ENCODE data around the gene TYW1.
"Not testable (repeated sequence)": the region's sequence is repeated elsewhere in the genome, so short reads cannot be mapped to it uniquely, and the experiment has no call there.

TYW1 gene

DNA sequence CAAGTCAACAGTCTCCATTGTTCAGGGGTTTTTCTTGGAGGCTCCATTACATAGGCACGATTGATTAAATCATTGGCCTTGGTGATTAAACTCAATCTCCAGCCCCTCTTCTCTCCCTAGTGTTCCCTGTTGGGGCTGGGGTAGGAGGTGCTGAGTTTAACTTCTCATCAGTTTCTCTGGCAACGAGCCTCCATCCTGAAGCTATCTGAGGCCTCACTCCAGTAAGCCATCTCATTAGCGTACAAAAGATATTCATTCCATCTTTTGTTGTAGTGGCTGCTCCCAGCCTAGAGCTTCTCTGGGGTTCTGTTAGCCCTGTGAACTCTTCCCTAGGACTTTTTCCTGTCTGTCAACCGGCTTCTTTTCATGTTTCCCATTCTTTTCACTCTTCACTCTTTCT lies 11.6 kb downstream of the TYW1 start:
- no peak overlapping the region for H3K4me3 ChIP-seq (ENCODE audit: insufficient read depth, low read length, poor library complexity, severe bottlenecking)
- no peak overlapping the region for H3K4me2 ChIP-seq (ENCODE audit: low read depth, low read length, poor library complexity, severe bottlenecking)
- no peaks in the 10 kb centered on the region for H4K20me1 ChIP-seq (ENCODE audit: low read depth, low read length)
- no peak overlapping the region for H2AFZ ChIP-seq (ENCODE audit: low read depth, low read length, severe bottlenecking)
- peaks cover 12% of the 10 kb centered on the region for H3K79me2 ChIP-seq (ENCODE audit: insufficient read depth, low read length)
- TF ChIP-seq EZH2phosphoT487 (conservative IDR thresholded peaks at IDR 0.05; ENCODE audit: low read length): no peak
- no peak for TF ChIP-seq CTCF (IDR thresholded peaks at IDR 0.05; ENCODE audit: insufficient read depth, low read length, poor library complexity, severe bottlenecking)
- no peaks in the 10 kb centered on the region for H3K27me3 ChIP-seq (ENCODE audit: low read length)
- no peaks in the 10 kb centered on the region for H3K9me3 ChIP-seq (ENCODE audit: insufficient read depth, low read length)
- no peaks in the 10 kb centered on the region for H3F3A ChIP-seq (ENCODE audit: insufficient read depth)
- no peak overlapping the region for H3K27ac ChIP-seq (ENCODE audit: low read depth, low read length)
- no peaks in the 10 kb centered on the region for H3K36me3 ChIP-seq (ENCODE audit: low read length)
- no peaks in the 10 kb centered on the region for H3K9me2 ChIP-seq (replicated peaks; ENCODE audit: insufficient read depth, low read length)
- no peak overlapping the region for H3K9ac ChIP-seq (ENCODE audit: low read length)

DNA sequence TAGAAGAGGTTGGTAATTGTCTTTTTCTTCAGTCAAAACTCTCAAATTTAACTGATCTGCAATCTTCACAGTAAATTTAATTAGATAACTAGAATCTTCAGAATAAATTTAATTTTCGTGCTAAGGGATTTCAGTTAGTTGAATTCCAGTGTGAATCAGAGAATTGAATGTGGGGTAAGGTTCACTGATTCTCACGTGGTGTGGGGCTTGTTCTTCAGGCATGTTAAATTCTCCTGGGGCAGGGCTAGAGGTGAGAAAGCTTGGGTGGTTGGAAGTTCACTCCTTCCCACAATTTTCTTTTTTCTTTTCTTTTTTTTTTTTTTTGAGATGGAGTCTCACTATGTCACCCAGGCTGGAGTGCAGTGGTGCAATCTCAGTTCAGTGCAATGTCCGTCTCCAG lies 13.0 kb downstream of the TYW1 start:
- H3K9ac ChIP-seq (ENCODE audit: low read length); H3K9me2 ChIP-seq (replicated peaks; ENCODE audit: insufficient read depth, low read length); H3K27ac ChIP-seq (ENCODE audit: low read depth, low read length); H4K20me1 ChIP-seq (ENCODE audit: low read depth, low read length); H2AFZ ChIP-seq (ENCODE audit: low read depth, low read length, severe bottlenecking); H3K9me3 ChIP-seq (ENCODE audit: insufficient read depth, low read length); H3K4me2 ChIP-seq (ENCODE audit: low read depth, low read length, poor library complexity, severe bottlenecking); H3K36me3 ChIP-seq (ENCODE audit: low read length); H3F3A ChIP-seq (ENCODE audit: insufficient read depth); H3K27me3 ChIP-seq (ENCODE audit: low read length); H3K4me3 ChIP-seq (ENCODE audit: insufficient read depth, low read length, poor library complexity, severe bottlenecking); H3K79me2 ChIP-seq (ENCODE audit: insufficient read depth, low read length): not testable (repeated sequence)

GRCh38 chr7:67014076-67014622 lies 17.5 kb downstream of the TYW1 start:
- H3K9me2 ChIP-seq (replicated peaks; ENCODE audit: insufficient read depth, low read length); H3K27ac ChIP-seq (ENCODE audit: low read depth, low read length); H3K4me3 ChIP-seq (ENCODE audit: insufficient read depth, low read length, poor library complexity, severe bottlenecking); H3K9me3 ChIP-seq (ENCODE audit: insufficient read depth, low read length); H3F3A ChIP-seq (ENCODE audit: insufficient read depth); H3K27me3 ChIP-seq (ENCODE audit: low read length); H2AFZ ChIP-seq (ENCODE audit: low read depth, low read length, severe bottlenecking); H4K20me1 ChIP-seq (ENCODE audit: low read depth, low read length); H3K36me3 ChIP-seq (ENCODE audit: low read length); H3K9ac ChIP-seq (ENCODE audit: low read length); H3K4me2 ChIP-seq (ENCODE audit: low read depth, low read length, poor library complexity, severe bottlenecking); H3K79me2 ChIP-seq (ENCODE audit: insufficient read depth, low read length): not testable (repeated sequence)

- H3K79me2 ChIP-seq (ENCODE audit: insufficient read depth, low read length); H3K9ac ChIP-seq (ENCODE audit: low read length); H3K9me3 ChIP-seq (ENCODE audit: insufficient read depth, low read length); H4K20me1 ChIP-seq (ENCODE audit: low read depth, low read length); H2AFZ ChIP-seq (ENCODE audit: low read depth, low read length, severe bottlenecking); H3K4me2 ChIP-seq (ENCODE audit: low read depth, low read length, poor library complexity, severe bottlenecking); H3K27me3 ChIP-seq (ENCODE audit: low read length); H3K27ac ChIP-seq (ENCODE audit: low read depth, low read length); H3K36me3 ChIP-seq (ENCODE audit: low read length); H3K9me2 ChIP-seq (replicated peaks; ENCODE audit: insufficient read depth, low read length); H3F3A ChIP-seq (ENCODE audit: insufficient read depth); H3K4me3 ChIP-seq (ENCODE audit: insufficient read depth, low read length, poor library complexity, severe bottlenecking): not testable (repeated sequence)
These were observed 21.3 kb downstream of the TYW1 start for GRCh38 chr7:67017971-67018370.

- TF ChIP-seq EZH2phosphoT487 (conservative IDR thresholded peaks at IDR 0.05; ENCODE audit: low read length) (no peak), CTCF (IDR thresholded peaks at IDR 0.05; ENCODE audit: insufficient read depth, low read length, poor library complexity, severe bottlenecking) (no peak)
- Histone ChIP-seq H3K36me3 (ENCODE audit: low read length) (no peaks in the 10 kb centered on the region; the same call in 1 of the 2 replicates), H3K4me2 (ENCODE audit: low read depth, low read length, poor library complexity, severe bottlenecking) (no peak overlapping the region), H3K79me2 (ENCODE audit: insufficient read depth, low read length) (no peaks in the 10 kb centered on the region), H3K27me3 (ENCODE audit: low read length) (no peaks in the 10 kb centered on the region), H3K9ac (ENCODE audit: low read length) (no peak overlapping the region), H4K20me1 (ENCODE audit: low read depth, low read length) (no peaks in the 10 kb centered on the region), H3K9me2 (replicated peaks; ENCODE audit: insufficient read depth, low read length) (no peaks in the 10 kb centered on the region), H3K27ac (ENCODE audit: low read depth, low read length) (no peak overlapping the region), H3F3A (ENCODE audit: insufficient read depth) (no peaks in the 10 kb centered on the region), H3K9me3 (ENCODE audit: insufficient read depth, low read length) (no peaks in the 10 kb centered on the region), H2AFZ (ENCODE audit: low read depth, low read length, severe bottlenecking) (no peak overlapping the region), H3K4me3 (ENCODE audit: insufficient read depth, low read length, poor library complexity, severe bottlenecking) (no peak overlapping the region)
These were observed 22.3 kb downstream of the TYW1 start for GRCh38 chr7:67018940-67019339.
